Measurements from ENCODE around the gene SNAPC4. TPM values are rescaled to one million over a fixed set of nuclear protein-coding genes. Genes with fewer than 3 reads are reported as not detected.

Gene SNAPC4, protein sequence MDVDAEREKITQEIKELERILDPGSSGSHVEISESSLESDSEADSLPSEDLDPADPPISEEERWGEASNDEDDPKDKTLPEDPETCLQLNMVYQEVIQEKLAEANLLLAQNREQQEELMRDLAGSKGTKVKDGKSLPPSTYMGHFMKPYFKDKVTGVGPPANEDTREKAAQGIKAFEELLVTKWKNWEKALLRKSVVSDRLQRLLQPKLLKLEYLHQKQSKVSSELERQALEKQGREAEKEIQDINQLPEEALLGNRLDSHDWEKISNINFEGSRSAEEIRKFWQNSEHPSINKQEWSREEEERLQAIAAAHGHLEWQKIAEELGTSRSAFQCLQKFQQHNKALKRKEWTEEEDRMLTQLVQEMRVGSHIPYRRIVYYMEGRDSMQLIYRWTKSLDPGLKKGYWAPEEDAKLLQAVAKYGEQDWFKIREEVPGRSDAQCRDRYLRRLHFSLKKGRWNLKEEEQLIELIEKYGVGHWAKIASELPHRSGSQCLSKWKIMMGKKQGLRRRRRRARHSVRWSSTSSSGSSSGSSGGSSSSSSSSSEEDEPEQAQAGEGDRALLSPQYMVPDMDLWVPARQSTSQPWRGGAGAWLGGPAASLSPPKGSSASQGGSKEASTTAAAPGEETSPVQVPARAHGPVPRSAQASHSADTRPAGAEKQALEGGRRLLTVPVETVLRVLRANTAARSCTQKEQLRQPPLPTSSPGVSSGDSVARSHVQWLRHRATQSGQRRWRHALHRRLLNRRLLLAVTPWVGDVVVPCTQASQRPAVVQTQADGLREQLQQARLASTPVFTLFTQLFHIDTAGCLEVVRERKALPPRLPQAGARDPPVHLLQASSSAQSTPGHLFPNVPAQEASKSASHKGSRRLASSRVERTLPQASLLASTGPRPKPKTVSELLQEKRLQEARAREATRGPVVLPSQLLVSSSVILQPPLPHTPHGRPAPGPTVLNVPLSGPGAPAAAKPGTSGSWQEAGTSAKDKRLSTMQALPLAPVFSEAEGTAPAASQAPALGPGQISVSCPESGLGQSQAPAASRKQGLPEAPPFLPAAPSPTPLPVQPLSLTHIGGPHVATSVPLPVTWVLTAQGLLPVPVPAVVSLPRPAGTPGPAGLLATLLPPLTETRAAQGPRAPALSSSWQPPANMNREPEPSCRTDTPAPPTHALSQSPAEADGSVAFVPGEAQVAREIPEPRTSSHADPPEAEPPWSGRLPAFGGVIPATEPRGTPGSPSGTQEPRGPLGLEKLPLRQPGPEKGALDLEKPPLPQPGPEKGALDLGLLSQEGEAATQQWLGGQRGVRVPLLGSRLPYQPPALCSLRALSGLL (N-terminal part only)
- 5.1 and 6.6 TPM in 2 replicates for total RNA-seq

DNA sequence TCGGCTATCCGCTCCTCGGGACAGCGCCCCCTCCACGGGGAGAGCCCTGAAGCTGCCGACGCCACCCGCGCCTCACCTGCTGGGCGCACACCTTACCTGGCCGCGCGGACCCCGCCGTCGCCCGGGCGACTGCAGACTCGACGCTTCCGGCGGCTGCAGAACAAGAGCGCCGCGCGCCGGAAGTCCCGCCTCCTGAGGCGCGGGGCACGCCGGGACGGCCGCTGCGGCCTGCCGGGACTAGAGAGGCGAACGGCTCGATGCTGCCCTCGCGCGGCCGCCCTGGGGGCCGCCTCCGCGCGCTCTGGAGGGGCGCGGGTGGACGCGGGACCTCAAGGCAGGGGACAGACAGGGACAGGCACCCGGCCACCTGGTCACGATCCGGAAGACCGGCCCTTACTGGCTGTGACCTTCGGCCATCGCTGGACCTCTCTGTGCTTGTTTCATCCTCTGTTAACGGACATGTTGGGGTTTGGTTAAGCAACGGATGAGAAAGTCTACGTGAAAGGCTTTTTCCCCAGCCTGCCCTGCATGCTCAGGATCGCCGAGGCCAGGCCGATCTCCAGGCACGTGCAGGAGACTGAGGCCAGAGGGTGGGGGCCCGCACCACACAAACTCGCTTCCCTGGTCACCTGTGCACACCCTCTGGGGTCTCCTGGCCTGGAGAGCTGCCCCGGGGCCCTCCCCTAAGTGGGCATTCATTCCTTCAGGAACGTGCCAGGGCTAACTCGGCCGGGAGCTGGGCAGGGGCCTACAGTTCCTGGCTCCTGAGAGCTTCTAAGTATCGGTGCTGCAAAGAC lies at the start of gene SNAPC4:
Gene SNAPC4 (minus strand): TSS at position 133 of the 797 bp plus-strand sequence. CDS start 1,742 bp downstream, outside the sequence.

DNA sequence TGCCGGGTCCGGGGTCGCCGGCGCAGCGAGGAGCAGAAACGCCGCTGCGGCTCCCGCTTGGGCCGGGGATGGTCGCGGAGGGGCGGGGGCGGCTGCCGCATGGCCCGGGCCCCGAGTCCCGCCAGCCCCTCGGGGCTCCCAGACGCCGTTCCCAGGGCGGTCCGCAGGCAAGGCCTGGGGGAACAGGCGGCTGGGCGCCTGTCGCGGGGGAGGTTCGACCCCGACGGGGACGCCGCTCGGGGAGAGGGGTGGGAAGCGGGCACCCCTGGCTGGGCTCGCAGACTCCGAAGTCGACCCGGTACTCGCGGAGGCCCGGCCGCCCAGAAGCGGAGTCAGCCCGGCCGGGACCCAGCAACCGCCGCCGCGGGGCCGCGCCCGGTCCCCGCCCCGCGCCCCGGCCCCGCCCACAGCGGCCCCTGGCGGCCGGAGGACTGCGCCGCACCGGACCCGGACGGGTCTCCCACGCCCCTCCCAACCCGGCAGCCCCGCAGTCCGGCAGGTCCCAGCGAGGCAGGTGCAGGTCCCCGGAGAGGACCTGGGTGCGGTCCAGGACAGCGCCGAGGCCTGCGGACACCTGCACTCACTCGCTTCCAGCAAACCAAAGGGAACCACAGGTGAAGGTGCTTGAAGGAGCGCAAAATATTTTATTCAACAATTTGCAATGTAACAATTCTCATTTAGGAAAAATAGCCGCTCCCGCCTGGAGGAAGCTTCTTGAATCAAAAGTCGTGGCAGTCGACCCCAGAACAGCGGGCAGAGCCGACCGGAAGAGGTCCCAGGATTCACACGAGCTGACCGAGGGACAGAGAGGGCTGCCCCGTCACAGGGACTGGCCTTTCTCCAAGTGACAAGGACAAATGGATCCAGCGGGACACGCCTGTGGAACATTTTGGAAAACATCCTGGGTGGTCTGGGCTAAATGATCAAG lies 39.8 kb upstream of the SNAPC4 start, which contains the start of gene INPP5E:
Gene INPP5E (minus strand): TSS at position 365 of the 928 bp plus-strand sequence. CDS start 426 bp downstream, outside the sequence.

DNA sequence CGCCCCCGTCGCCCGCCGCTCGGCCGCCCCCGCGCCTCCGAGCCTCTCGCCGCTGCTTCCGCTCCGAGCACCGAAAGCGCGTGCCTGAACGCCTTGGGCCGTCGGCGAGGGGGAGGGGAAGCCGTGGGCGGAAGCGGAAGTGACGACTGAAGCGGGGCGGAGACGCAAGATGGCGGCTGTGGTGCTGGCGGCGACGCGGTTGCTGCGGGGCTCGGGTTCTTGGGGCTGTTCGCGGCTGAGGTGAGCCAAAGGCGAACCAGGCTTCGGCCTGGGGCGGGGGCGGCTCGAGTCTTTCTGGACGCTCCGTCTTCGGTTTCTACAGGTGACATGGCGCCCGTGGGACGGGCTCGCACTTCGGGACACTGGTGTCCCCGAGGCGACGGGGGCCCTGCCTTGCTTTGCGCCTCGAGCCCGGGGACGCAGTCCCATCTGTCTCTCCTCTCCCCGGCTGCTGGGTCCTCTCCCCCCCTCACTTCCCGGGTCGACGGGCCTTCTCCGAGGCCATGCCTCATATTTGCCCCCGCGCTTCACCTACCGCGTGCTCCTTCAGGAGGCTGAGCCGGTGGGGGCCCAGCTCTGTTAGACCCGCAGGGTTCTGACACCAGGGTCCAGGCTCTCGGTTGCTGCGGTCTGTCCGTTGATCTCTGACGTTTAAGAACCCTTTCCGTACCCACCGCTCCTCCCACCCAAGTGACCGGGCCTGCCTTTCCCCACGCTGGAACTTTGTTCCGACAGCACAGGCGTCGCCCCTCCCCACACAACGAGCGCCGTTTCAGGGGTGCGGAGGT lies 10.7 kb upstream of the SNAPC4 start, which contains the start of the genes ENTR1 and PMPCA:
Gene ENTR1 (minus strand): TSS at position 115 of the 788 bp plus-strand sequence. CDS start 217 bp downstream, outside the sequence.
Gene PMPCA (plus strand): TSS at position 159 of the 788 bp plus-strand sequence. CDS start 11 bp downstream, at position 170.

DNA sequence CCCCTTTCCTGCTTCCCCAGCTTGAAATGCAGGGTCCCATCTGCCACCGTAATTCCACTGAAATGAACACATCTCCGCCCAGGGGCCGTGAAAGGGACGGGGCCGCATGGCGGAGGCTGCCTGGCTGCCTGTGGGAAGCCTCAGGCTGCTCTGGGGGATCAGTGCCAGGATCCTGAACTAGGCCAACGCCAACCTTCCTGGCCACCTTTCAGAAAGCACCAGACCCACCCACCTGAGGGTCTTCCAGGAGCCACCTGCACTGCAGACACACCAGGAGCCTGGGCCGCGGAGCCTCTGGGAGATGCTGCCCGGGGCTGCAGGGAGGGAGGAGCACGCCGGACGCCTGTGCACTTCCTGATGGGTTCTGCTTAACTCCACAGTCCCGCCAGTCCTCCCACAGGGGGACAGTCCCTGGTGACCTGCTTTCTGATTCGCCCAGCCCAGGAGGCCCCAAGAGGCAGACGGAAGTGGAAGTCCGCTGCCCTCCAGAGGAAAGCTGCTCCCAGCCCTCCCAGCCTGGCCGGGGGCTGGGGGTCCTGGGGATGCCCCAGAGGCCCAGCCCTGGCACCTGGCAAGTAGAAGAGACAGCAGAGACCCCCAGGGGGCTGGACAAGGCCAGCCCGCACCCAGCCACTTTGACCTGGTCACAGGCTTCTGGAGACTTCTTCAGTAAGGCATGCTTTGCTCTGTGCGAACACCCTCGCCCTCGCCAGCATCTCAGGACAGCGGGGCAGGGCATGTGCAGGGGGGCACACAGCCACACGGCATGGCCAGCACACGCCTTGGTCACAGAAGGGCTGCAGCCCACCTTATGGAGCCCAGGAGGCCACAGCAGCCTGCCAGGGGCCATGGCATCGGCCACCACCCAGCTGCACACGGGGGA lies 26.4 kb downstream of the SNAPC4 start, which contains the start of gene CARD9:
Gene CARD9 (minus strand): TSS at position 370 of the 883 bp plus-strand sequence. CDS start 1,591 bp downstream, outside the sequence.

DNA sequence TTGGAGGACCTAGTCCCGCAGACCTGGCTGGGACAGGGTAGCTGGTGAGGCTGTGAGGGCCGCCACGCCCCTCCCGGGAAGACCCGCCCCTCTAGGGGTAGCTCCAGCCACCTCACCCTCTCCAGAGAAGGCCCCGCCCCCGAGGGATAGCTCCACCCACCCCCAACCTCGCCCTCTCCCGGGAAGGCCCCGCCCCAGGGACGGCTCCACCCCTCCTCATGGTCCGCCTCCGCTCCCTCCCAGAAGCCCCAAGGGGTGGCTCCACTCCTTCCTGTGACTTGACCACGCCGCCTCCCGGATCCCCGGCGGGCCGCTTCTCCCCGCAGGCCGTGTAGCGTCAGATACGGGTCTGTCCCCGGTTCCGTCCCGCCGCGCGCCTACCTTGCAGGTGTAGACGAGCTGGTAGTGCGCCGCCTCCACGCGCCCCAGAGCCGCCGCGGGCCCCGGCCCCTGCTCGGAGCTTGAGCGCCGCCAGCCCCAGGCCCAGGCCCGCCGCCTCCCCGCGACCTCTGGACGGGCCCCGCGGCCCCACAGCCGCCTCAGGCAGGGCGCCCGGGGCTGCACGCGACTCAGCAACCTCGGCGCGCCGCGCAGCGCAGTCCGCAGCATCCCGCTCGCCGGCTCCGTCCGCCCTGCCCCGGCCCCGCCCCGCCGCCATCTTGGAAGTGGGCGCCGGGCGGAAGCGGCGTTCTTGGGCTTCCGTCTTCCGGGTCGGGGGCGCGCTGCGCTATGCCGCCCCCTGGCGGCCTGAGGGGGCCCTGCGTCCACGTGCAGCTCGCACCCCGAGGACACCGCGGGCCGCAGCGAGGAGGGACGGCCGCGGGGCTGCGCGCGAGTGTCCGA lies 36.6 kb downstream of the SNAPC4 start, which contains the start of gene DNLZ:
Gene DNLZ (minus strand): TSS at position 639 of the 843 bp plus-strand sequence. CDS start 30 bp downstream, at position 609.

Other genes starting within 250 kb of the SNAPC4 start
- gene LHX3, start 195.0 kb downstream of the SNAPC4 start, total RNA-seq: not detected in 2 replicates
- 9.1 and 10.3 TPM in 2 replicates for gene QSOX2, start 154.4 kb downstream of the SNAPC4 start, total RNA-seq
- gene CCDC187, start 96.1 kb downstream of the SNAPC4 start, total RNA-seq: under 0.01 TPM in 2 replicates
- 27.4 and 37.9 TPM in 2 replicates for gene GPSM1, start 72.6 kb downstream of the SNAPC4 start, total RNA-seq
- 10.7 and 13.4 TPM in 2 replicates for gene DNLZ, start 36.4 kb downstream of the SNAPC4 start, total RNA-seq
- gene CARD9, start 26.5 kb downstream of the SNAPC4 start, total RNA-seq: 2.2 and 3.0 TPM in 2 replicates
- 20.3 and 31.3 TPM in 2 replicates for gene ENTR1, start 10.4 kb upstream of the SNAPC4 start, total RNA-seq
- gene PMPCA, start 10.5 kb upstream of the SNAPC4 start, total RNA-seq: 35.4 and 47.1 TPM in 2 replicates
- gene INPP5E, start 39.7 kb upstream of the SNAPC4 start, total RNA-seq: 4.1 and 4.5 TPM in 2 replicates
- 12.7 and 18.7 TPM in 2 replicates for gene SEC16A, start 82.9 kb upstream of the SNAPC4 start, total RNA-seq
- gene NOTCH1, start 145.9 kb upstream of the SNAPC4 start, total RNA-seq: 13.5 and 17.4 TPM in 2 replicates

Data from smooth muscle cell of bladder (primary cell).